Activated CD4-positive, alpha-beta T cell treated with anti-CD3 and anti-CD28 coated beads, Interleukin-2, amount 10 ng/mL, durations not matched to agents 7 days and 5 days (primary cell): ENCODE results near the gene MUSTN1. TPM values are rescaled to one million over a fixed set of nuclear protein-coding genes. Genes with fewer than 3 reads are reported as not detected.

Experiments
- CTCF ChIA-PET: fragments of 350-600 bp; sonication (Branson Sonifier 250); formaldehyde crosslinking; loops from one replicate; lab custom pipeline; 2021; ENCODE audit warnings: antibody characterized with exemption; lab: Charles Lee
- POLR2A ChIA-PET: fragments of 350-600 bp; sonication (Branson Sonifier 250); formaldehyde crosslinking; loops from one replicate; lab custom pipeline; 2021; ENCODE audit warnings: antibody characterized with exemption; lab: Charles Lee
- DNase-seq: peaks from one replicate; pipeline ENCODE4 v3.0.0-alpha.2; 2020
- H3K27ac Mint-ChIP-seq: one replicate; pipeline ENCODE4 v1.8.0; 2021; ENCODE audit warnings: mild to moderate bottlenecking, moderate library complexity, mixed read lengths
- H3K27me3 Mint-ChIP-seq: one replicate; pipeline ENCODE4 v1.8.0; 2021; ENCODE audit warnings: mixed read lengths
- H3K36me3 Mint-ChIP-seq: one replicate; pipeline ENCODE4 v1.8.0; 2021; ENCODE audit warnings: low read depth, mixed read lengths
- H3K4me1 Mint-ChIP-seq: one replicate; pipeline ENCODE4 v1.8.0; 2021; ENCODE audit warnings: mixed read lengths
- H3K4me3 Mint-ChIP-seq: one replicate; pipeline ENCODE4 v1.8.0; 2021; ENCODE audit warnings: mild to moderate bottlenecking, moderate library complexity, mixed read lengths
- H3K9me3 Mint-ChIP-seq: one replicate; pipeline ENCODE4 v1.8.0; 2021; ENCODE audit warnings: mixed read lengths
- microRNA-seq: library from miRNA; unstranded; fragments of <30 nt; microRNA quantifications from one replicate; pipeline ENCODE4 v1.2.0, GENCODE V29; 2021; ENCODE audit warnings: borderline microRNAs expressed, borderline replicate concordance
- total RNA-seq, 2 experiments: library from RNA; stranded (reverse); gene quantifications; one replicate each; pipeline ENCODE4 v1.2.3, GENCODE V29; 2021

The MUSTN1 gene
- total RNA-seq, 2 experiments from 2014 or later: 2.8 TPM; not detected in 1

DNA sequence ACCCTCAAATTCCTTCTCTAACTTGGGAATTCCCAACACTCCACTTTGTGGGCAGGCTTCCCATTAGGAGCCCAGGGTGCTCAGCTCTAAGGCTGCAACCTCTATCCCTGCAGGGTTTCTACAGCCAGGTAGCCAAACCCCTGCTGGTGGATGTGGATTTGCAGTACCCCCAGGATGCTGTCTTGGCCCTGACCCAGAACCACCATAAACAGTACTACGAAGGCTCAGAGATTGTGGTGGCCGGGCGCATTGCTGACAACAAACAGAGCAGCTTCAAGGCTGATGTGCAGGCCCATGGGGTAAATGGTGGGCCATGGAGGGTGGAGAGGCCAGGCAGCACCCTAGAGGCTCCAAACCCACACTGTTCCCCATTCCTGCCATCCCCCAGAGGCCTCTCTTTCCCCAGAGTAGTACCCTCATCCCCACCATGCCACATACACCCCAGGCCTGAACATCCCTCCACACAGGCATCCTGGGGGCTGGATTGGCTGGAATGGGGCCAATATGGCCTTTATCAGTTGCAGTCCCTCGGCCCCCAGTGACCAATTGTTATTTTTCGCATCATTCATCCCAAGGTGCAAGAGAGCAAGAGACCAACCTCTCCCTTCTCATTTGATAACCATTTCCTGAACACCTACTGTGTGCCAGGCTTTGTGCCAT is 49.8 kb downstream of the MUSTN1 start:
- ChIA-PET CTCF (interaction anchor here (0.6 to 2.1 kb wide), 3 partner anchors 14 to 492 kb away, joined by 4 to 9 read pairs (median 7); no protein-coding TSS in a partner anchor), POLR2A (interaction anchor here (0.6 kb wide), 1 partner anchor 224 kb away, joined by 8 read pairs; no protein-coding TSS in a partner anchor)
- no peaks in the 10 kb centered on the region for H3K4me1 Mint-ChIP-seq
- no peak for DNase-seq
- peaks cover 12% of the 10 kb centered on the region for H3K27me3 Mint-ChIP-seq
- H3K4me3 Mint-ChIP-seq: no peak overlapping the region
- H3K27ac Mint-ChIP-seq: no peak overlapping the region
- no peaks in the 10 kb centered on the region for H3K9me3 Mint-ChIP-seq
- H3K36me3 Mint-ChIP-seq: no peaks in the 10 kb centered on the region

DNA sequence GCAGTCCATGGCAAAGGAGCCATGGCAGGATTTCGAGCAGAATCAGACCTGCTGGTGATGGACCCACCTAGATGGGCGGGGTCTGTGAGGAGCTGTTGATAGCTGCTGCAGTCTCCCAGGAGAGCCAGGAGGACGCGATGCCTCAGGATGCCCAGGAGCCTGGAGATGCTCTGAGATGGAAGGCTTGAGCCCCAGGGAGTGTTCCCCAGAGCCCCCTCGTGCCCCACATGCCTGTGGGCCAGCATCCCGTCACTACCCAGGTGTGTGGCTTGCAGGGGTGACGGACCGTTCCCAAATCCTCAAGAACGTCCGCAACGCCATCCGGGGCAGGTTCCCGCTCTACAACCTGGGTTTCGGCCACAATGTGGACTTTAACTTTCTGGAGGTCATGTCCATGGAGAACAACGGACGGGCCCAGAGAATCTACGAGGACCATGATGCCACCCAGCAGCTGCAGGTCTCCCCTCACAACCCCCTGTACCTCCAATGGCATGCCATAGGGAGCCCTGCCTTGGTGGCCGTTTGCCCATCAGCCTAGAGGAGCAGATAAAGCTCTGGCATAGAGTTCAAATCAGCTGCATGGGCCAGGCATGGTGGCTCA is 50.7 kb downstream of the MUSTN1 start:
- DNase-seq: no peak
- Mint-ChIP-seq H3K27me3 (peaks cover 12% of the 10 kb centered on the region), H3K27ac (no peak overlapping the region), H3K4me1 (no peaks in the 10 kb centered on the region), H3K9me3 (no peaks in the 10 kb centered on the region), H3K4me3 (no peak overlapping the region), H3K36me3 (no peaks in the 10 kb centered on the region)
- POLR2A ChIA-PET: no interaction called here
- CTCF ChIA-PET: interaction anchor here (0.6 to 2.1 kb wide), 2 partner anchors 15 to 493 kb away, joined by 7 to 9 read pairs; no protein-coding TSS in a partner anchor

DNA sequence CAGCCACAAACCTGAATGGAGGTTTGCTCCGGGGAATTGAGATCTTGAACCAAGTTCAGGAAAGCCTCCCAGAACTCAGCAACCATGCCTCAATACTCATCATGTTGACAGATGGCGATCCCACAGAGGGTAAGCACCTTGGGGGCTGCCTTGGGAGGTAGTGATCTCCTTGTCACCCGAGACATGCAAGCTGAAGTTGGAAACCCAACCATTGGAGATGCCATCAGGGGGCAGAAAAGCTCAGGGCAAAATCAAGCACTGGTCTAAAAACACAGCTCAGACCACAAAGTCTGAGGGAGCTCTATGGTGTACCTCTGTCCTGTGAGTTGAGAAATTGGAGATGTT is 51.6 kb downstream of the MUSTN1 start:
- Mint-ChIP-seq H3K4me1 (no peaks in the 10 kb centered on the region), H3K9me3 (no peaks in the 10 kb centered on the region), H3K27me3 (peaks cover 12% of the 10 kb centered on the region), H3K36me3 (no peaks in the 10 kb centered on the region), H3K27ac (no peak overlapping the region), H3K4me3 (no peak overlapping the region)
- DNase-seq: no peak
- POLR2A ChIA-PET: no interaction called here
- CTCF ChIA-PET: interaction anchor here (0.5 to 2.1 kb wide), 4 partner anchors 9 to 248 kb away, joined by 3 to 7 read pairs (median 4); no protein-coding TSS in a partner anchor

Small RNA genes lying within 50 kb of the gene (microRNA-seq; reads per million reads assigned to microRNA genes)
- gene MIR8064: not detected

Other genes with a start within 250 kb of the MUSTN1 start
- gene PBRM1, start 149.1 kb downstream of the MUSTN1 start, total RNA-seq: 10 to 100 TPM; 88.9 to 97.7 TPM
- 10 to 100 TPM; 74.8 to 79.1 TPM for gene GNL3, start 149.0 kb downstream of the MUSTN1 start, total RNA-seq
- gene GLT8D1, start 129.2 kb downstream of the MUSTN1 start, total RNA-seq: 10 to 100 TPM; 43.0 to 47.2 TPM
- 100 to 1,000 TPM in 1 of 2 experiments, 10 to 100 TPM in 1; 97.0 to 102 TPM for gene SPCS1, start 128.9 kb downstream of the MUSTN1 start, total RNA-seq
- gene NEK4, start 64.1 kb downstream of the MUSTN1 start, total RNA-seq: 10 to 100 TPM; 21.4 to 22.2 TPM
- not detected for gene ITIH1, start 57.4 kb downstream of the MUSTN1 start, total RNA-seq
- not detected for gene ITIH3, start 40.2 kb downstream of the MUSTN1 start, total RNA-seq
- gene ITIH4, start 4.3 kb downstream of the MUSTN1 start, total RNA-seq: 10 to 100 TPM; 25.5 to 28.6 TPM
- gene STIMATE, start 62.5 kb upstream of the MUSTN1 start, total RNA-seq: 10 to 100 TPM; 30.1 to 35.0 TPM
- gene SFMBT1, start 211.1 kb upstream of the MUSTN1 start, total RNA-seq: 10 to 100 TPM; 32.2 to 32.8 TPM